Activated T-helper 1 cell treated with anti-CD3 and anti-CD28 coated beads, Interleukin-2, amount 50 U/mL, for 16 hours (primary cell): ENCODE data around the gene GPHB5.
"Not testable (repeated sequence)": the region's sequence is repeated elsewhere in the genome, so short reads cannot be mapped to it uniquely, and the experiment has no call there.

ENCODE experiments used
- DNase-seq, 2 donors: peaks; one replicate each; pipeline ENCODE4 v3.0.0-alpha.2; 2020; ENCODE audit warnings: low read depth in 1 of 2, low spot score in 1 of 2

Gene GPHB5

GRCh38 chr14:63318835-63319234, at the start of gene GPHB5:
TSS of gene GPHB5 (minus strand) at chr14:63318935. CDS start at chr14:63317849, 1,086 bp downstream.
- no peak for DNase-seq

- DNase-seq = no peak
These were observed 49.1 kb upstream of the GPHB5 start for GRCh38 chr14:63367742-63368364.

DNA sequence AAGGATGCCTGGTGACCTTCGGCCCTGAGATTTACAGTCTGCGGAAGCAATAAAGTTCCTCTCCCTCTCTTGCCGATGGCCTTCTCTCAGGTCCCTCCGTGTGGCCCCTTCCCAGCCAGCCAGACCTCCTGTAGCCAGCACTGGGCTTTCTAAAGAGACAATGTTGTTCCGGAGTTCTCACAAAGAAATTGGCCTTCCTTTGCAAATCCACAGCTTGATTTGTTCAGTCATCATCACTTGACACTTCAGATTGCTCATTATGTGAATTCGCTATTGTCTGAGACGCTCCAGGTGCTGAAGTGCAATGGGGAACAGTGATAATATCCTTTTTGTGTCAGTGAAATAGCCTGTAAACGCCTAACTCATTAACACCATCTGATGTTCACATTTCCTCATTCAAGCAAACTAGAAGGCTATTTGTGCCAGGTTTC, 43.7 kb upstream of the GPHB5 start:
- DNase-seq = no peak

DNA sequence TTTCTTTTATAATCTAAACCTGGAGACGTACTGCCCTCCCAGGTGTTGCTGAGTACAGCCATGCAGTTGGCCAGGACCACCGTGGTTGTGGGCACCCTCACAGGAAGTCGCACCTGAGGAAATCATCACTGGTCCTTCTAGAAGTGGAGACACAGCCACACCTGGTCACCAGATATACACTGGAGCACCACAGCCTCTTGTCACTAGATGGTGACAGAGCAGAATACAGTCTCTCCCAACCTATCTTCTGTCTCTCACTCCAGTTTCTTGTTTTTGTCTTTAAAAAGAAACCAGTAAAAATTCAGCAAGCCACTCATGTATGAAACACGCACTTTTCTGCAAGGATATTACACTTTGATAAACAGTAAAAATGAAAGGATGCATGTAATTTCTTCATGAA, 43.1 kb upstream of the GPHB5 start:
- DNase-seq = no peak

- DNase-seq = no peak
These were observed 39.1 kb upstream of the GPHB5 start for GRCh38 chr14:63357841-63358240.

- no peak for DNase-seq
These were observed 27.1 kb upstream of the GPHB5 start for GRCh38 chr14:63345826-63346225.

- DNase-seq = no peak
These were observed 25.6 kb upstream of the GPHB5 start for GRCh38 chr14:63344336-63344735.

DNA sequence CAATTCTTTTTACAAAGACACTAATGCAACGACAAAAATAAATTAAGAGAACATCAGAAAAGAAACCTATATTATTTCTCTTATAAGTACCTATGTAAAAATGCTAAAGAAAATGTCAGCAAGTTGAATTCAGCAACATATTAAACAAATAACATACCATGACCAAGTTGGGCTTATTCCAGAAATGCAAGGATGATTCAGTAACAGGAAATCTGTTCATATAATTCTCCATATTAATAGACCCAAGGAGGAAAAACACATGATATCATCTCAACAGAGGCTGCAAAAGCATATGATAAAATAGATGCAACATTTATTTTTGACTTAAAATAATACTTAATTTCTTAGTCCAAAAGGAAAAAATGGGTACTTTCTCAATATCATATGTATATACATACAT, 25.1 kb upstream of the GPHB5 start:
- DNase-seq = no peak

GRCh38 chr14:63342371-63342770, 23.6 kb upstream of the GPHB5 start:
- no peak for DNase-seq

- DNase-seq = no peak
These were observed 10.3 kb upstream of the GPHB5 start for GRCh38 chr14:63328787-63329737.

DNA sequence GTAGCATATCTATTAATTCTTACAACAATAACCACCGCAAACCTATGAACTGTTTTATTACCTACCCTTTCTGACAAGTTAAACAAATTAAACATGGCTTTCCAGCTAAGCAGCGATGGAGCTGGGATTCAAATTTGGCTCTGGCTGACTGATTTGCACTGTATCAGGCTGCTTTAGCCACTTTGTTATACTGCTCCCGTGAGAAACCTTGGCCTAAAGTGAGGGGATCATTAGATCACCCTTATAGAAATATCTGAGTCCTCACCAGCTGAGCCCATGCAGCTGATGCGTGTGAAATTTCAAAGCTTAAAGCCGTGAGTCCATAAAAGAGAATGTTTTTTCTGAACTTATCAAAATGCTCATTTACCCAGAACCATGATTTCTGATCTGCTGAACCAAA, 8.1 kb upstream of the GPHB5 start:
- DNase-seq = no peak

DNA sequence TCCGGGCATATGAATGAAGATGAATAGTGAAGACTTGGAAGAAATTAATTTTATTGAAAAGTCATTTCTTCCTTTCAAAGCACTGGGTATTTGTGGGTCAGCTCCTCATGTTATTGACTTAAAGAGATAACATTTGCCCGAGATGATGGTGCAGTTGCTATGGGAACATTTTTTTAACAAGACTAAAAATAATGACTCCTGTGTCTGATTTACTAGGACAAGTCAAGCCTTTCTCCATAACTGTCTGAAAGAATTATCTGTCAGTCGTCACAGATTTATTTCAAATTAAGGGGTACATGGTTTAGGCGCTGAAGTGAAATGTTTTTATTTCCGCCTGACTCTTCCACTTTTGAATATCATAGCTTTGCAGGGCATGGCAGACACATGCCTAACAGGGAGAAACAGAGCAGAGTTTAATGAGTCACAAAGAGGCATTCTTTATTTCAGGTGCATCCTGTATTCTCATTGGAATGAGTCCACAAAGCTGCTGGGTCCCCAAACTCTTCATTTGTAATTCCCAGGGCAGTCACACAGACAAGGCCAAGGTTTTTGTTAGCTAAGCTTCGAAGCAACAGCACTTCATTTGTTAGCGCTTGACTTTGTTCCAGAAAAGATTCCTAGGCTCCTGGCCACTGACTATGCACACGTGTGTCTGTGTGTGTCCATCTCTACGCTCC, 4.3 kb upstream of the GPHB5 start:
- DNase-seq = no peak

GRCh38 chr14:63322472-63322871, 3.7 kb upstream of the GPHB5 start:
- no peak for DNase-seq

GRCh38 chr14:63308723-63309317, 9.9 kb downstream of the GPHB5 start:
- no peak for DNase-seq

DNA sequence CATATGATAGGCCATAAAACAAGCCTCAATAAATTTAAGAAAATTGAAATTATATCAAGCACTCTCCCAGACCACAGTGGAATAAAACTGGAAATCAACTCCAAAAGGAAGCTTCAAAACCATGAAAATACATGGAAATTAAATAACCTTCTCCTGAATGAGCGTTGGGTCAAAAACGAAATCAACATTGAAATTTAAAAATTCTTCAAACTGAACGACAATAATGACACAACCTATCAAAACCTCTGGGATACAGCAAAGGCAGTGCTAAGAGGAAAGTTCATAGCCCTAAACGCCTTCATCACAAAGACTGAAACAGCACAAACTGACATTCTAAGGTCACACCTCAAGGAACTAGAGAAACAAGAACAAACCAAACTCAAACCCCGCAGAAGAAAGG, 14.3 kb downstream of the GPHB5 start:
- DNase-seq = not testable (repeated sequence)

- no peak for DNase-seq
These were observed 16.7 kb downstream of the GPHB5 start for GRCh38 chr14:63301891-63302534.

GRCh38 chr14:63300854-63301253, 17.9 kb downstream of the GPHB5 start:
- no peak for DNase-seq

- no peak for DNase-seq
These were observed 19.2 kb downstream of the GPHB5 start for GRCh38 chr14:63299351-63300110.

- no peak for DNase-seq
These were observed 21.2 kb downstream of the GPHB5 start for GRCh38 chr14:63297372-63298063.
